Measurements from ENCODE around the gene ENTHD1. TPM values are rescaled to one million over a fixed set of nuclear protein-coding genes. Genes with fewer than 3 reads are reported as not detected.

The ENTHD1 gene
- total and polyA plus RNA-seq, 12 donors, result 0.09 TPM; not detected in 11

GRCh38 chr22:39722501-39722900 lies 171.1 kb downstream of the ENTHD1 start:
- no peak for TF ChIP-seq CTCF (IDR thresholded peaks at IDR 0.05)
- H3K9me3 ChIP-seq, result no peaks in the 10 kb centered on the region
- no peak overlapping the region for H3K4me3 ChIP-seq
- H3K36me3 ChIP-seq, result no peaks in the 10 kb centered on the region
- DNase-seq (no peak), ATAC-seq (no peak)
- H3K4me1 ChIP-seq, result peaks cover 0 to 6% (median 0%) of the 10 kb centered on the region in 9 donors
- intact Hi-C loops (cut with DNase I), result no loop called here
- 82 to 83% methylated on average over 4 of the region's 4 CpGs for WGBS, 2 donors
- H3K27me3 ChIP-seq, result peaks cover 0 to 48% (median 21%) of the 10 kb centered on the region in 7 donors
- no peak overlapping the region for H3K27ac ChIP-seq

GRCh38 chr22:39722032-39722325 lies 171.6 kb downstream of the ENTHD1 start:
- DNase-seq, result no peak
- no peak for ATAC-seq
- peaks cover 0 to 47% (median 20%) of the 10 kb centered on the region in 7 donors for H3K27me3 ChIP-seq
- H3K27ac ChIP-seq, result no peak overlapping the region
- peaks cover 0 to 6% (median 0%) of the 10 kb centered on the region in 9 donors for H3K4me1 ChIP-seq
- intact Hi-C loops (cut with DNase I), result no loop called here
- 84 to 89% methylated on average over 6 of the region's 6 CpGs for WGBS, 2 donors
- TF ChIP-seq CTCF (IDR thresholded peaks at IDR 0.05), result no peak
- H3K9me3 ChIP-seq, result no peaks in the 10 kb centered on the region
- no peaks in the 10 kb centered on the region for H3K36me3 ChIP-seq
- no peak overlapping the region for H3K4me3 ChIP-seq

GRCh38 chr22:39721206-39722031 lies 172.1 kb downstream of the ENTHD1 start:
- Histone ChIP-seq H3K9me3 (no peaks in the 10 kb centered on the region), H3K4me1 (peaks cover 0 to 6% (median 0%) of the 10 kb centered on the region in 9 donors), H3K27ac (no peak overlapping the region), H3K27me3 (peaks cover 0 to 41% (median 17%) of the 10 kb centered on the region in 7 donors), H3K4me3 (no peak overlapping the region), H3K36me3 (no peaks in the 10 kb centered on the region)
- no peak for DNase-seq
- ATAC-seq, result no peak
- 50 to 51% methylated on average over 9 of the region's 9 CpGs for WGBS, 2 donors
- no peak for TF ChIP-seq CTCF (IDR thresholded peaks at IDR 0.05)
- intact Hi-C loops (cut with DNase I), result no loop called here

GRCh38 chr22:39719559-39720450 lies 173.8 kb downstream of the ENTHD1 start:
- DNase-seq, result no peak
- Histone ChIP-seq H3K36me3 (no peaks in the 10 kb centered on the region), H3K4me3 (no peak overlapping the region), H3K9me3 (no peaks in the 10 kb centered on the region), H3K27me3 (peaks cover 0 to 34% (median 11%) of the 10 kb centered on the region in 7 donors), H3K27ac (no peak overlapping the region), H3K4me1 (peaks cover 0 to 6% (median 0%) of the 10 kb centered on the region in 9 donors)
- no peak for ATAC-seq
- intact Hi-C loops (cut with DNase I), result loop anchor here in 1 of 10 donors (10.0 kb wide), 1 partner anchor 305 kb away; no protein-coding TSS in a partner anchor
- WGBS, 2 donors, result 70 to 71% methylated on average over 15 of the region's 15 CpGs
- no peak for TF ChIP-seq CTCF (IDR thresholded peaks at IDR 0.05)

All from heart right ventricle (tissue), 16 donors.